PC-9 (cell line): Measurements from ENCODE around the gene ASTL. TPM values are rescaled to one million over a fixed set of nuclear protein-coding genes. Genes with fewer than 3 reads are reported as not detected.

Experiments
- BruUV-seq: library from RNA; stranded (reverse); fragments of 400-500 nt; replicated peaks from 2 replicates; lab custom pipeline; 2021; lab: Mats Ljungman, UMichigan
- CTCF ChIA-PET: fragments of 300-600 bp; sonication (Branson Sonifier 250); formaldehyde crosslinking; loops from one replicate; lab custom pipeline; 2022; ENCODE audit warnings: antibody characterized with exemption; lab: Charles Lee
- POLR2A ChIA-PET: fragments of 300-600 bp; sonication (Branson Sonifier 250); formaldehyde crosslinking; loops from one replicate; lab custom pipeline; 2022; ENCODE audit warnings: antibody characterized with exemption; ENCODE audit not compliant: unreplicated experiment; lab: Charles Lee
- DNase-seq, 2 experiments: peaks; one replicate each; pipeline versions ENCODE4 v3.0.0 to v3.0.0-alpha.2; 2015 to 2022; ENCODE audit warnings: mixed read lengths in 1 of 2
- H2AFZ ChIP-seq: fragments of 200-600 bp; sonication (generic); 2 replicates; pipeline ENCODE4 v1.8.1; 2017; ENCODE audit warnings: antibody characterized with exemption
- H3F3A ChIP-seq: fragments of 200-600 bp; sonication (generic); 2 replicates; pipeline ENCODE4 v1.8.1; 2017; ENCODE audit warnings: antibody characterized with exemption, mild to moderate bottlenecking, low read depth; ENCODE audit not compliant: insufficient read depth
- H3K27ac ChIP-seq: fragments of 200-600 bp; sonication (generic); 2 replicates; pipeline ENCODE4 v1.6.1; 2016; ENCODE audit warnings: mixed run types
- H3K27me3 ChIP-seq: fragments of 200-600 bp; sonication (generic); 2 replicates; pipeline ENCODE4 v1.6.1; 2016; ENCODE audit warnings: low read depth, mixed run types; ENCODE audit not compliant: insufficient read depth
- H3K36me3 ChIP-seq: fragments of 200-600 bp; sonication (generic); 2 replicates; pipeline ENCODE4 v1.6.1; 2016; ENCODE audit warnings: low read depth, mixed run types
- H3K4me1 ChIP-seq: fragments of 200-600 bp; sonication (generic); replicated peaks from 2 replicates; pipeline ENCODE4 v1.6.1; 2016; ENCODE audit warnings: mixed run types; ENCODE audit not compliant: insufficient read depth
- H3K4me2 ChIP-seq: fragments of 200-600 bp; sonication (generic); 2 replicates; pipeline ENCODE4 v1.6.1; 2017; ENCODE audit warnings: mixed run types
- H3K4me3 ChIP-seq: fragments of 200-600 bp; sonication (generic); 2 replicates; pipeline ENCODE4 v1.6.1; 2016; ENCODE audit warnings: mixed run types
- H3K79me2 ChIP-seq: fragments of 200-600 bp; sonication (generic); 2 replicates; pipeline ENCODE4 v1.6.1; 2017; ENCODE audit warnings: low read depth, mixed run types
- H3K9me2 ChIP-seq: fragments of 200-600 bp; sonication (generic); 2 replicates; pipeline ENCODE4 v1.8.1; 2017; ENCODE audit warnings: mild to moderate bottlenecking; ENCODE audit not compliant: insufficient read depth
- H3K9me3 ChIP-seq: fragments of 200-600 bp; sonication (generic); 2 replicates; pipeline ENCODE4 v1.8.1; 2016; ENCODE audit warnings: low read depth; ENCODE audit not compliant: insufficient read depth
- H4K20me1 ChIP-seq: fragments of 200-600 bp; sonication (generic); 2 replicates; pipeline ENCODE4 v1.8.1; 2017; ENCODE audit not compliant: insufficient read depth
- EZH2 ChIP-seq: fragments of 200-600 bp; sonication (generic); IDR thresholded peaks from 2 replicates; pipeline ENCODE4 v1.8.0; 2017; ENCODE audit warnings: antibody characterized with exemption, low read depth
- intact Hi-C: fragments of 100-400 bp; cut with micrococcal nuclease; formaldehyde crosslinking; loops from one replicate; pipeline ENCODE4 v1.10.0; 2022; ENCODE audit not compliant: unreplicated experiment
- total RNA-seq: library from RNA; stranded (reverse); gene quantifications from 2 replicates; pipeline ENCODE4 v1.2.3, GENCODE V29; 2021
- TF ChIP-seq, protein P1 (sequence below): fragments of 200-600 bp; sonication (generic); conservative IDR thresholded peaks from 2 replicates; pipeline ENCODE4 v1.6.1; 2017; ENCODE audit warnings: mixed run types, antibody characterized with exemption, mild to moderate bottlenecking, moderate library complexity

Gene ASTL
- total RNA-seq, 1 experiment from 2014 or later, result not detected

DNA sequence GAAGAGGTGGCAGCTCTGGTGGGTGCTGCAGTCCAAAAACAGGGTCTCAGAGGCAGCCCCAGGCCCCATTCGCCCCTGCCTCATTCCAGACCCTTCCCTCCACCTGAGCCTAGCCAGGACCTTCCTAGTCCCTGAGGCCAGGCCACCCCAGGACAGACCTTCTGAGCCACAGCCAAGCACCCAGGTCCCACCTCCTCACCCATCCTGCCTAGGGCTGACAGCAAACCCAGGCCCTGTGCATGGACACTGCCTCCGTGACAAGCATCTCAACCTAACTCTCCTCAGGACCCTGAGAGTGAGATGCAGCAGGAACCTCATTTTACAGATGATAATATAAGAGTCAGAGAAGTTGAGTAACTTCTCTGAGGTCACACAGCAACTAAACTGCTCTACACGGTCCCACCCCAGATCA is 37.4 kb downstream of the ASTL start:
- intact Hi-C loops, result no loop called here

GRCh38 chr2:96099861-96100798 is 38.2 kb downstream of the ASTL start:
- H4K20me1 ChIP-seq, result no peaks in the 10 kb centered on the region
- peaks cover 4% of the 10 kb centered on the region; the same call in 1 of the 2 replicates for H3K27me3 ChIP-seq
- POLR2A ChIA-PET, result no interaction called here
- H3K9me2 ChIP-seq, result no peaks in the 10 kb centered on the region
- TF ChIP-seq, protein P1, sequence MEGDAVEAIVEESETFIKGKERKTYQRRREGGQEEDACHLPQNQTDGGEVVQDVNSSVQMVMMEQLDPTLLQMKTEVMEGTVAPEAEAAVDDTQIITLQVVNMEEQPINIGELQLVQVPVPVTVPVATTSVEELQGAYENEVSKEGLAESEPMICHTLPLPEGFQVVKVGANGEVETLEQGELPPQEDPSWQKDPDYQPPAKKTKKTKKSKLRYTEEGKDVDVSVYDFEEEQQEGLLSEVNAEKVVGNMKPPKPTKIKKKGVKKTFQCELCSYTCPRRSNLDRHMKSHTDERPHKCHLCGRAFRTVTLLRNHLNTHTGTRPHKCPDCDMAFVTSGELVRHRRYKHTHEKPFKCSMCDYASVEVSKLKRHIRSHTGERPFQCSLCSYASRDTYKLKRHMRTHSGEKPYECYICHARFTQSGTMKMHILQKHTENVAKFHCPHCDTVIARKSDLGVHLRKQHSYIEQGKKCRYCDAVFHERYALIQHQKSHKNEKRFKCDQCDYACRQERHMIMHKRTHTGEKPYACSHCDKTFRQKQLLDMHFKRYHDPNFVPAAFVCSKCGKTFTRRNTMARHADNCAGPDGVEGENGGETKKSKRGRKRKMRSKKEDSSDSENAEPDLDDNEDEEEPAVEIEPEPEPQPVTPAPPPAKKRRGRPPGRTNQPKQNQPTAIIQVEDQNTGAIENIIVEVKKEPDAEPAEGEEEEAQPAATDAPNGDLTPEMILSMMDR, result no peak
- no peak for TF ChIP-seq EZH2
- no peaks in the 10 kb centered on the region for H3K9me3 ChIP-seq
- no peak overlapping the region for H3K4me3 ChIP-seq
- CTCF ChIA-PET, result no interaction called here
- H3K4me2 ChIP-seq, result no peak overlapping the region
- no TSS peak for BruUV-seq
- intact Hi-C loops, result no loop called here
- no peak overlapping the region for H2AFZ ChIP-seq
- H3K27ac ChIP-seq, result no peak overlapping the region
- no peaks in the 10 kb centered on the region for H3K79me2 ChIP-seq
- no peaks in the 10 kb centered on the region; the same call in 1 of the 2 replicates for H3F3A ChIP-seq
- H3K4me1 ChIP-seq, result peaks cover 6% of the 10 kb centered on the region
- DNase-seq, result no peak
- no peaks in the 10 kb centered on the region for H3K36me3 ChIP-seq

More for the DNA sequence above, 37.4 kb downstream of the ASTL start:
- BruUV-seq, result no TSS peak
- Histone ChIP-seq H3K36me3 (no peaks in the 10 kb centered on the region), H2AFZ (no peak overlapping the region), H3K27me3 (peaks cover 4% of the 10 kb centered on the region; the same call in 1 of the 2 replicates), H3K79me2 (no peaks in the 10 kb centered on the region), H3K9me3 (no peaks in the 10 kb centered on the region), H3K27ac (no peak overlapping the region), H4K20me1 (no peaks in the 10 kb centered on the region), H3K9me2 (no peaks in the 10 kb centered on the region), H3K4me3 (no peak overlapping the region), H3F3A (no peaks in the 10 kb centered on the region), H3K4me2 (no peak overlapping the region), H3K4me1 (no peaks in the 10 kb centered on the region)
- TF ChIP-seq EZH2, result no peak
- TF ChIP-seq, protein P1, result no peak
- ChIA-PET POLR2A (no interaction called here), CTCF (no interaction called here)
- DNase-seq, result no peak

- intact Hi-C loops, result no loop called here
- no peak overlapping the region for H3K4me2 ChIP-seq
- POLR2A ChIA-PET, result no interaction called here
- peaks cover 9% of the 10 kb centered on the region for H3K4me1 ChIP-seq
- H3K9me2 ChIP-seq, result no peaks in the 10 kb centered on the region
- no peak for TF ChIP-seq EZH2
- TF ChIP-seq, protein P1, result no peak
- H3K4me3 ChIP-seq, result no peak overlapping the region
- no peaks in the 10 kb centered on the region for H3K9me3 ChIP-seq
- H3K79me2 ChIP-seq, result no peaks in the 10 kb centered on the region
- DNase-seq, result no peak
- no peak overlapping the region for H3K27ac ChIP-seq
- CTCF ChIA-PET, result no interaction called here
- H3K36me3 ChIP-seq, result no peaks in the 10 kb centered on the region
- BruUV-seq, result no TSS peak
- no peak overlapping the region for H2AFZ ChIP-seq
- peaks cover 6% of the 10 kb centered on the region; the same call in 1 of the 2 replicates for H3K27me3 ChIP-seq
- H3F3A ChIP-seq, result no peaks in the 10 kb centered on the region; the same call in 1 of the 2 replicates
- no peaks in the 10 kb centered on the region for H4K20me1 ChIP-seq
Measured at GRCh38 chr2:96098900-96099590, 39.3 kb downstream of the ASTL start.
